HG03097 (cell line): Measurements from ENCODE around the gene PKP1.

Experiments used
- ATAC-seq: cut with Tn5 transposase; IDR thresholded peaks from one replicate; pipeline ENCODE4 v1.9.1; 2021; ENCODE audit not compliant: unreplicated experiment, low FRiP score

The PKP1 gene

GRCh38 chr1:201325678-201326060, 42.4 kb downstream of the PKP1 start:
- no peak for ATAC-seq

DNA sequence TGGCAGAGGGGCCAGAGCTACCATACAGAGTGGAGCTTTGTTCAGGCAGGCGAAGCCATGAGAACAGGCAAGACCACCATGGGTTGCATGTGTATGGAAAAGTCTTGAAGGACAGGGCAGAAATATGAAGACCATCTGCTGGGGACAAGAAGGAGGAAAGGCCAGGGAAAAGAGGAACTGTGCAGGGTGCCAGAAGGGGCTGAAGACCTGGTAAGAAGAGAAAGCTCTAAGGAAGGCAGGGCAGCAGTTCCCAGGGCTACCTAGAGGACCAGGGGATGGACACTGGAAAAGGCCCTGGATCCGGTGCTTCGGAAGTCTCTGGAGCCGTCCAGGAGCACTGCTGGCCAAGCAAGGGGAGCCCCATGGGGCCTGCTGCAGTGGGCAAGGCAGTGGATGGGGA, 43.4 kb downstream of the PKP1 start:
- ATAC-seq: no peak

DNA sequence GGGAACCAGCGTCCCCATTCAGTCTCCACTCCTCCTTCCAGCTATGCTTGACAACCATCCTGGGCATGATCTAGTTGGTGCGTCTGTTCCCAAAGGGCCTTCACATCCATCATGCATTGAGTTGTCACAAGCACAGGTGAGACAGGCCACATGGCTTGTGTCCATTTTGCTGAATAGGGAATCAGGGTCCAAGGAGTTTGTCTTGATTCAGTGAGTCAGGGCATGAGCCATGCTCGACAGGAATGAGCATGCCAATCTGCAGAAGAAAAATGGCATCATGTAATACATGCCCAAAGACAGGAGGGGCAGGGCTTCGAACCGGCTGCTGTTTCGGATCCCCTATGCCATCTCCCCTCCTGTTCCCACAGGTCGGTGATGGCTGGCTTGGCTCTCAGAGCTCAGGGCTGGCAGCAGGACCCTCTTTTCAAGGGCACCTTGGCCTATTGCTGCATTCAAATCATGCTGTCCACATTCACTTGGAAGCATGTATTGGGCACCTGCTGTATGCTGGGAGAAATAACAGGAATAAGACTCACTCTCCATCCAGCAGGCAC, 44.5 kb downstream of the PKP1 start:
- ATAC-seq: no peak

DNA sequence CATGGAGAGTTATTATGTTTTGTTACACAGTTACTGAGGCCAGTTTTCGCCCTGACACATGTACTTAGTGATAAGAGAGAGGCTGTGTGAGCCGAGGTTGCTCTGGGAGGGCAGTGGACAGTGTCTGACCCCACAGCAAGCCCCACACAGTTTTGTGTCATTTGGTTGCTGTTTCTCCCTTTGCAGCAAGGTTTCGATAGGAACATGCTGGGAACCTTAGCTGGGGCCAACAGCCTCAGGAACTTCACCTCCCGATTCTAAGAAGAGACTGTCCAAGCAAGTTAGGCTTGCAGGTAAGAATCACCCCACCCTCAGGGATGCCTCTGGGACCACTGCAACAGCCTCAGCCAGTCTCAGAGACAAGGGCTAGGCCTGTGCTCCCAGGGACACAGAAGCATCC, 45.3 kb downstream of the PKP1 start:
- no peak for ATAC-seq

GRCh38 chr1:201329286-201329685, 46.0 kb downstream of the PKP1 start:
- ATAC-seq: no peak

DNA sequence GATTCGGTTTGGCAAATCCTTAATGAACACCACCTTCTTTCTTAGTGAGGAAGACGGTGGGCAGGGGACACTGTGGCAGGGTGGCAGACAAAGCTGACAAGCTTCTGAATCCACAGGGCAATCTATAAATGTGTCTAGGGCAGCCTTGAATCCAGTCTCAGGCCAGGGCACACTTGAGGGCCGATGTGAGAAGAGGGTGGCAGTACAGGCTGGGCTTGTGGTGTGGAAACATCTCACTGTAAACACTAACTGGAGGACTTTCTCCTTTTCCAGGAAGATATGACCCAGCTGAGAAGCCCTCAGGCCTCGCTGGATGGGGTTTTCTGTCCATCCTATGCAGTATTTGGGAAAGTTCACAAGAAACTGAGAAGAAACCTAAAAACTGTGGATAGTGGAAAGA, 46.5 kb downstream of the PKP1 start:
- ATAC-seq: no peak

- no peak for ATAC-seq
Observed at GRCh38 chr1:201330541-201330940, 47.2 kb downstream of the PKP1 start.

DNA sequence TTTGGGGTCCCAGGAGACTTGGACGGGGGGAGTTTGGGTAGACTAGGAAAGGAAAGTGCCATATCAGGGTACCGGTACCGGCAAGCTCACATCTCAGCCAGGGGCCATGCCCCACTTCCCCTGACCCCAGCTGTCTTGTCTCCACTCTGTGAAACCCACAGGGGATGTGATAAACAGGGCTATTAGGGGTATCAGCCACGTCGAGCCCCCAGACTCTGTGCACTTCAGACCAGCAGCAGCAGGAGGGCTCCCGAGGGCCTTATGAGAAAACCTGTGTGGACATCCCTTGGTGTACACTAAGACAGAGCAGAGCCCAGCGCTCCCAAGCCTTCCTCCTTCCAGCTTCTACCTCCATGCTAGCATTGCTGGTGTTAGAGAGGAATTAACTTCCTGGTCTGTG, 47.9 kb downstream of the PKP1 start:
- no peak for ATAC-seq

DNA sequence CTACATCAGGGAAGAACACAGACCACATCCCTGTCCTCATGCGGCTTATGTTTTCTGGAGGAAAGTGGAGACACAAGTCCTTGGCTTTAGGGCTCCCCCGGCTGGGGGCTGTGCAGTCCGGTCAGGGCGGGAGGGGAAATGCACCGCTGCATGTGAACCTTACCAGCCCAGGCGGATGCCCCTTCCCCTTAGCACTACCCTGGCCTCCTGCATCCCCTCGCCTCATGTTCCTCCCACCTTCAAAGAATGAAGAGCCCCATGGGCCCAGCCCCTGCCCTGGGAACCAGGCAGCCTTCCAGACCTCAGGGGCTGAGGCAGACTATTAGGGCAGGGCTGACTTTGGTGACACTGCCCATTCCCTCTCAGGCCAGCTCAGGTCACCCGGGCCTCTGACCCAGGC, 48.7 kb downstream of the PKP1 start:
- no peak for ATAC-seq

GRCh38 chr1:201332616-201333335, 49.5 kb downstream of the PKP1 start:
- no peak for ATAC-seq

DNA sequence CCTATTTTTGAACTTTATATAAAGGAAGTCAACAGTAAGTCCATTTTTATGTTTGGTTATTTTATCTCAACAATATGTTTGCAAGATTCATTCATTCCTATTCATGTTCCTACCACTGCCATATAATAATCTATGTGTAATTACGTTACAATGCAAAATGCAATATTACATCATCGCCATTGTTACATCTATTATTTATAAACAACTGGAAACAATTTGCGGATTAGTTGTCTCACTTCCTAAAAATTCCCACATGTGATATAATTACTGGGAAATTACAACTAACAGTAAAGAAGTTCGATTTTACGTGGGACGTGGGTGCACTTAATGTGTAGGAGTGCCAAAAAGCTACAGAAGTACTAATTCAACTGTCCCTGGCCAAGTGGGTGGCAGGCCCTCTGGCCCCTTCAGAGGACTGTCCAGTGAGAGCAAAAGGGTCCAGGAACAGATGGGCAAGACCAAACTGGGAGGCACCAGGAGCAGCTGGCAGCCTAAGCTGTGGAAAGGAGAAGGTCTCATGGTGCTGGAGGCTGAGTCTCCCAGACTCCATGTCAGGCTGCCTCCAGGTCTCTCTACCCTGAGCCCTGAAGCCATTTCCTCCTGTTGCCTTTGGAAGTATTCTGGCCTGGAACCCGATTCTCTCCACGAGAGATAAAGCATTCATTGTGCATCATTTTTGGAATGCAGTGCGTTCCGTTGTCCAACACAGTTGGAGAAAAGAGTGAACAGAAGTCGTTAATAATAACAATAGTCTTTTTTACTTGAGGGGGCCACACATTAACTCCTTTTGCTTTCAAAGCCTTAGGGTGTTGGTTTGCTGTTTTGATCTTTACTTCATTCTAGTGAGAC, 51.2 kb downstream of the PKP1 start:
- ATAC-seq: no peak

- no peak for ATAC-seq
Observed at GRCh38 chr1:201335174-201335870, 52.0 kb downstream of the PKP1 start.

DNA sequence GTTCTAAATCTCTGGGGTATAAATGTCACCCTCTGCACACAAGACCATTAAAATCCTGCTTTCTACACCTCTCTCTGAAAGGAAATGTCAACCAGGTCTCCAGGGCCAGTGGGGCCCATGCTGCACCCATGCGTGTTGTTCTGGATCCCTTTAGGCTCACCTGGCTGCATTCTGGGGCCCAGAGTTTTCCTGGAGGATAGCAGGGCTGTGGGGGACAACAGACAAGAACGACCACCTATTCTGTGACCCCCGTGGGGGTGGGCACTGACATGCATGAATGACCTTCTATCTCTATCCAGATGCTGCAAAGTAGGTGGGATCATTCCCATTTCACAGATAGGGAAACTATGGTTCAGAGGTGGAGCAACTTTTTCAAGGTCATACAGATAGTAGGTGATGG, 52.6 kb downstream of the PKP1 start:
- no peak for ATAC-seq

DNA sequence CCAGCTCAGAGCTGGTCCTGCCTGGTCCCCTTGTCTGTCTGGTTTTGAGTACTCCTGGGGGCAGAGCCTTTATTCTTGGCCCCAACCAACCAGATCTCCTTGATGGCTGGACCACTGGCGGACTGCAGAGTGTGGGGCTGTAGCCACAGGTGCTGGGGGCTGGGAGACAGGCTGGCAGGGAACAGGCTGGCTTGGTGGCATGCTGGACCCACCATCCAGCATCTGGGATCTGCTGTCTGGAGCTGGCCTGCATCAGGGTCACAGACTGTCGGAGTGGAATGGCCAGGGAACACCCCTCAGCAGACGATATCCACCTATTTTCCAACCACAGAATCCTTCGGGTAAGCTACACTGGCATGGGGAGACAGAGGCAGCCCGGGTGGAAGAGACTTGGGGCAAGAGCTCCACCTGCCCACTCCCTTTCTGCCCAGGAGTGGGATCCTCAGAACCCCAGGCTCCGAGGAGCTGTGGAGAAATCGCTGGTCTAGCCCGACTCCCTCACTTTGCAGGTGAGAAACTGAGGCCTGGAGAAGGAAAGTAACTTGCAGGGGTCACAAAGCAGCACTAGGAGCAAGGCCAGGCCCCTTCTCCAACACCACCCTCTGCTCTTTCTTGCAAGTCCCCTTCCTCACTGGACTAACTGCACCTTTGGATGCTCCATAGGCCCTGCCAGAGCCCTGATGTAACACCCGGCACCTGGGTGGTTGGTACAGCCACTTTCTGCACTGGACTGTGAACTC, 53.6 kb downstream of the PKP1 start:
- no peak for ATAC-seq

- ATAC-seq: no peak
Observed at GRCh38 chr1:201341377-201341776, 58.1 kb downstream of the PKP1 start.

DNA sequence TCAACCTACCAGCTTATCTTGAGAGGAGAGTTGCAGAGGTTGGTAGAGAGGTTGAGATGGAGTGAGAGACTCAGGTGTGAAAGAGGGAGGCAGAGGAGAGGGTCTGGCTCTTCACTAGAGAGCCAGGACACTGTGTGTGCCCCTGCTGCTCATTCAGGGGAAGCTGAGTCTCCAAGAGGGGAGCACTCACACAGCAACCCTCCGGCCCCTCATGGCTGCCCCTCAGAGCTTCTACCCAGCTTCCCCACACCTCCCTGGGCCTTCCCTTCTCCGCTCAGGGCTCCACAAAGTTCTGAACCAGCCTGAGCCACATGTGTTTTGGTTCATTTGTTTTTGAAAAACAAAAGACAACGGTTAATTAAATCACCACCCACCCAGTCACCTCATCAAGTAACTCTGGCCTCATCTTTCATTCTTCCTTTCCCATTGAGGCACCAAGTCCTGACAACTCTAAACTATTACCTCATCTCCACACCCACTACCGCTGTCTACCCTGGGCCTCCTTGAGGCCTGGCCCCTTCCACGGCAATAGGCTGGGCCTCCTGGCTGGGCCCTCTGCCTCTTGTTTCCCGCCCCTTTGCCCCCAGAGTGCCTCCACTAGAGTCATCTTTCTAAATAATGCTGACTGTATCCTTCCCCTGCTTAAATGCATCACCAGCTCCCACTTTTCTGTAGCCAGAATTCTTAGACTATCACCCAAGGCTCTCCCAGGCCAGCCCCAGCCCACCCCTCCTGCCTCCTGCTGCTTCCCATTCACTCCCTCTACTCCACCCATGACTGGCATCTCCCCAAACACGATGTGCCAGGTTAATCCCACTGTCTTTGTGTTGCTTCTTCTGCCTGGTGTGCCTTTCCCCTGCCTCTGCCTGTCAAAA, 61.1 kb downstream of the PKP1 start:
- ATAC-seq: no peak

- no peak for ATAC-seq
Observed at GRCh38 chr1:201345081-201345355, 61.7 kb downstream of the PKP1 start.

GRCh38 chr1:201346337-201346939, 63.1 kb downstream of the PKP1 start:
- no peak for ATAC-seq

GRCh38 chr1:201346987-201347386, 63.7 kb downstream of the PKP1 start:
- no peak for ATAC-seq
